ENCODE results near the gene SALL1.

- TF ChIP-seq, protein P1, sequence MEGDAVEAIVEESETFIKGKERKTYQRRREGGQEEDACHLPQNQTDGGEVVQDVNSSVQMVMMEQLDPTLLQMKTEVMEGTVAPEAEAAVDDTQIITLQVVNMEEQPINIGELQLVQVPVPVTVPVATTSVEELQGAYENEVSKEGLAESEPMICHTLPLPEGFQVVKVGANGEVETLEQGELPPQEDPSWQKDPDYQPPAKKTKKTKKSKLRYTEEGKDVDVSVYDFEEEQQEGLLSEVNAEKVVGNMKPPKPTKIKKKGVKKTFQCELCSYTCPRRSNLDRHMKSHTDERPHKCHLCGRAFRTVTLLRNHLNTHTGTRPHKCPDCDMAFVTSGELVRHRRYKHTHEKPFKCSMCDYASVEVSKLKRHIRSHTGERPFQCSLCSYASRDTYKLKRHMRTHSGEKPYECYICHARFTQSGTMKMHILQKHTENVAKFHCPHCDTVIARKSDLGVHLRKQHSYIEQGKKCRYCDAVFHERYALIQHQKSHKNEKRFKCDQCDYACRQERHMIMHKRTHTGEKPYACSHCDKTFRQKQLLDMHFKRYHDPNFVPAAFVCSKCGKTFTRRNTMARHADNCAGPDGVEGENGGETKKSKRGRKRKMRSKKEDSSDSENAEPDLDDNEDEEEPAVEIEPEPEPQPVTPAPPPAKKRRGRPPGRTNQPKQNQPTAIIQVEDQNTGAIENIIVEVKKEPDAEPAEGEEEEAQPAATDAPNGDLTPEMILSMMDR (IDR thresholded peaks at IDR 0.05), result no peak
- TF ChIP-seq EP300 (IDR thresholded peaks at IDR 0.05) (no peak), POLR2A (IDR thresholded peaks at IDR 0.05) (no peak)
Observed at GRCh38 chr16:51175081-51175480, 24.0 kb upstream of the SALL1 start.

Data from suprapubic skin (tissue), 3 donors.